ENCODE measurements around the gene TRABD2B. TPM values are rescaled to one million over a fixed set of nuclear protein-coding genes. Genes with fewer than 3 reads are reported as not detected.
A peak's percentile ranks its signal among the peaks of the same experiment; 100 is the strongest.

Gene TRABD2B
- total and polyA plus RNA-seq, 2 of the 13 experiments (the other 11 are each of a cell fraction or from before 2014, with no cell fraction given) = 0.04 TPM; not detected in 1

- TF ChIP-seq HIC2 (CRISPR knock-in tag; IDR thresholded peaks at IDR 0.05; ENCODE audit: low read depth) (no peak), MEIS1 (CRISPR knock-in tag; IDR thresholded peaks at IDR 0.05; ENCODE audit: borderline replicate concordance) (no peak), ZSCAN12 (CRISPR knock-in tag; IDR thresholded peaks at IDR 0.05) (no peak), ZFY (CRISPR knock-in tag; IDR thresholded peaks at IDR 0.05) (no peak), ZSCAN21 (CRISPR knock-in tag; IDR thresholded peaks at IDR 0.05; ENCODE audit: borderline replicate concordance) (no peak), ZNF280D (CRISPR knock-in tag; IDR thresholded peaks at IDR 0.05) (0 out of 2 replicates have a peak, but pooled peaks have one; percentile 39), ISL2 (CRISPR knock-in tag; IDR thresholded peaks at IDR 0.05) (no peak), TBX3 (IDR thresholded peaks at IDR 0.05; ENCODE audit: borderline replicate concordance) (no peak), ZNF788 (CRISPR knock-in tag; IDR thresholded peaks at IDR 0.05; ENCODE audit: borderline replicate concordance) (0 out of 2 replicates have a peak, but pooled peaks have one; percentile 9), ZNF780A (CRISPR knock-in tag; IDR thresholded peaks at IDR 0.05) (no peak), ZMYM3 (CRISPR knock-in tag; IDR thresholded peaks at IDR 0.05) (0 out of 2 replicates have a peak, but pooled peaks have one; percentile 13), ZFYVE20 (CRISPR knock-in tag; IDR thresholded peaks at IDR 0.05; ENCODE audit: borderline replicate concordance, low read depth) (no peak), FOXK2 (IDR thresholded peaks at IDR 0.05) (no peak), SNAPC2 (CRISPR knock-in tag; IDR thresholded peaks at IDR 0.05) (no peak), IKZF4 (CRISPR knock-in tag; IDR thresholded peaks at IDR 0.05; ENCODE audit: borderline replicate concordance, low read depth, not compliant biosample characterization) (no peak), SALL1 (CRISPR knock-in tag; IDR thresholded peaks at IDR 0.05) (no peak), ZNF557 (CRISPR knock-in tag; IDR thresholded peaks at IDR 0.05) (no peak), ZXDC (CRISPR knock-in tag; IDR thresholded peaks at IDR 0.05) (no peak), ZNF3 (CRISPR knock-in tag; IDR thresholded peaks at IDR 0.05) (no peak), CHD2 (IDR thresholded peaks at IDR 0.05; ENCODE audit: low read depth, low read length) (no peak)
- TF ChIP-seq, protein P1, sequence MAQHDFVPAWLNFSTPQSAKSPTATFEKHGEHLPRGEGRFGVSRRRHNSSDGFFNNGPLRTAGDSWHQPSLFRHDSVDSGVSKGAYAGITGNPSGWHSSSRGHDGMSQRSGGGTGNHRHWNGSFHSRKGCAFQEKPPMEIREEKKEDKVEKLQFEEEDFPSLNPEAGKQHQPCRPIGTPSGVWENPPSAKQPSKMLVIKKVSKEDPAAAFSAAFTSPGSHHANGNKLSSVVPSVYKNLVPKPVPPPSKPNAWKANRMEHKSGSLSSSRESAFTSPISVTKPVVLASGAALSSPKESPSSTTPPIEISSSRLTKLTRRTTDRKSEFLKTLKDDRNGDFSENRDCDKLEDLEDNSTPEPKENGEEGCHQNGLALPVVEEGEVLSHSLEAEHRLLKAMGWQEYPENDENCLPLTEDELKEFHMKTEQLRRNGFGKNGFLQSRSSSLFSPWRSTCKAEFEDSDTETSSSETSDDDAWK (CRISPR knock-in tag; IDR thresholded peaks at IDR 0.05) = no peak
- TF ChIP-seq, protein P2, sequence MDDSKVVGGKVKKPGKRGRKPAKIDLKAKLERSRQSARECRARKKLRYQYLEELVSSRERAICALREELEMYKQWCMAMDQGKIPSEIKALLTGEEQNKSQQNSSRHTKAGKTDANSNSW (CRISPR knock-in tag; IDR thresholded peaks at IDR 0.05; ENCODE audit: borderline replicate concordance) = no peak
These were observed 212.1 kb downstream of the TRABD2B start (continued) for GRCh38 chr1:47785118-47785517.
